Urothelium cell line (cell line): Measurements from ENCODE around the gene AGR3.
"Not testable (repeated sequence)": the region's sequence is repeated elsewhere in the genome, so short reads cannot be mapped to it uniquely, and the experiment has no call there.

Experiments used
- DNase-seq: peaks from one replicate; pipeline ENCODE4 v3.0.0; 2011; ENCODE audit warnings: low spot score, mixed read lengths
- FAIRE-seq: peaks from 2 replicates; lab custom pipeline; 2011; peaks lifted over from hg19 to GRCh38; lab: Jason Lieb, UNC

Gene AGR3

DNA sequence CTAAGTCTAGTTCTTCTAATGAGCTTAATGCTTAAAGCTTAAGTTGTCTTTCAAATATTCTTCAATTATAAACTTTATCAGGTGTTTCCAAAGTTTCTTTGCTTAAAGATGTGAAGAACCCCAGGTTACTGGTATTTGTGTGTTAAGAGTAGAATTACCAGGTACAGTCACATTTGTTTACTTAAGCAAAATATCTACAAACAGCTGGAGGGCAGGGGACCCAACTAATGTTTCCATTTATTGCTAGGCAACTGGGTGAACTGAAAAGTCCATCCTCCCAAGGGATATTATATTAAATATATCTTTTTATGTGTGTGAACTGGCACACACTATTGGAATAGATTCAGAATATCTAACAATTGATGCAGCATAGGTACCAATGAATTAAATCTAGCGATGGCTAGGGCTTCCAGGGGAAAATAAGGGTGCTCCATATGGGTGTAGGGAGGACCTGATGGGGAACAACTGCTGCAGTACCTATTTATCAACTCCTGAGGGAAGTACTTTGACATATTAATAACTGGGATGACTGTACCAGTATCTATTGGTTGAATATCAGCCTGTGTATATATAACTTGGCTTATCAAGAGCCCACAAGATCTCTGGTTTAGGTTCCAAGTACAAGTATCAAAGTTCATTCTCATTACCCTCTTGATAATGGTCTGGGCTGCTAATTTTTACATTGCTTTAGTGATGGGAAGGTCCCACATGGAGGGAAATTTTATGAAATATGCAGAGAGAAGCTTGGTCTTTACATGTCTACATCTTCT is 10.3 kb upstream of the AGR3 start:
- FAIRE-seq (no peak), DNase-seq (no peak)

DNA sequence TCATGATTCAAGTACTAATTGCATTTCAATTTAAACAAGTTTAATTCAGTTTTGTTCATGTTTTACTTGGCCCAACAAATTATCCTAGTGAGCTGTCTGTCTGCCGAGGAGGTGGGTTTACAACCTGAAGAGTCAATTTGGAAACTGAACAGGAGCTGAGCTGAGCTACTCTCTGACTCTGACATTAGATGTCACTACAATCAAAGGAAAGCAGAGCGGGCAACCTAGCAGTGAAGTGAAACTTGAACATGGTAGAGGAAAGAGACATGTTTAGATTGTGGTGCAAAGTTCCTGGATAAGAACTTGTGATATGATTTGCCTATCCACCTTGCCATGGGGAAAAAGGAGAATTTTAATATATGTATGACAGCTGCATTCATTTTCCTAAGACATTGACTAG is 9.6 kb upstream of the AGR3 start:
- no peak for FAIRE-seq
- DNase-seq = peak; percentile 27

- DNase-seq (peak; percentile 8), FAIRE-seq (no peak)
Observed at GRCh38 chr7:16889851-16890415, 8.2 kb upstream of the AGR3 start.

GRCh38 chr7:16889305-16889704 is 7.5 kb upstream of the AGR3 start:
- no peak for DNase-seq
- FAIRE-seq = no peak

- no peak for FAIRE-seq
- DNase-seq = no peak
Observed at GRCh38 chr7:16883918-16884317, 2.1 kb upstream of the AGR3 start.

DNA sequence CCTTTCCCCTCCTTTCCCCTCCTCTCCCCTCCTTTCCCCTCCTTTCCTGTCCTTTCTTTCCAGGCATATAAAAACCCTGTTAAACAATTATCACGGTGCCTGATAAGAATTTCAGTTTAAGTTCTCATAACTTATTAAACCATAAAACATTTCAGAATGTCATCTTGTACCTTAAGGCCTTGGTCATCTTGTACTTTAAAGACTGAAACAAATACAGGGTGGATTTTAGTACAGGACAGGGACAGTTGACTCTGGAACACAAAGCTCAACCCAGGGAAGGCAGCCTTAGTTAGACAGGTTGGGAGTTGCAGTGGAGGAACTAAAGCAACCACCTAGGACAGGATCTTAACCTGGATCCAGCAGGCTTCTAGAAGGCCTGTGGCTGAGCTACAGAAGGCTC is 1.2 kb downstream of the AGR3 start:
- no peak for FAIRE-seq
- no peak for DNase-seq

DNA sequence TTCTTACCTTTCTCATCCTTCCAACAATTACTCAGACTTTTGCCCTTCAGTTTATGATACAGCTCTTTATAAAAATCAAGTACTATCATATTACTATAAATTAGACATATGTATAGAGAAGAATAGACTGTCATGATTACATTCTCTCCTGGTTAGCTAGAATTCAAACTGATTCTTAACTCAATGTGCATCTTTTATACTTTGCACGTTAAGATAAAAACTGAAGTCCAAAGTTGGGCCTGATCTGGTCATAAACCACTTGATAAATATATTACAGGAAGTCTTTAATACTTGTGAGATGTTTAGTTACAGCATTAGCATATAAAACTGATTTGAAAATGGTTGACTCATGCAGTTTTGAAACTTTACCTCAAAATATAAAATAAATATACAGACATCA is 2.6 kb downstream of the AGR3 start:
- DNase-seq = no peak
- FAIRE-seq = no peak

DNA sequence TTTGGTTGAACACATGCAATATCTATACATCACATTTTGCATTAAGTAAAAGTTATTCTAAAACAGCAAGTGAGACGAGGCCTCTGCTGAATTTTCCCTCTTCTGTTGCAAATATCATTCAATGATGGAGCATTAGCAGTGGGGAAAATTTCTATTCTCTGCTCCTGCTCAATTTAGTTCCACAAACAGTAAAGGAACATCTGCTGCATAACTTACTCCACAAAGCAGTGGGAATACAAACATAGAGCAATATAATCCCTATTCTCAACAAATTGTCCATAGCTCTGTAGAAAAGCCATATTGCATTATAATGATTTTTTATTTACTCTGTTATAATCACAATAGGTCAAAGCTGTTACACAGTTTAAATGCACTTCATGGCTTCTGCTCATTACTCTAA is 5.9 kb downstream of the AGR3 start:
- DNase-seq = no peak
- FAIRE-seq = no peak

- FAIRE-seq = no peak
- DNase-seq = no peak
Observed at GRCh38 chr7:16874066-16874465, 7.7 kb downstream of the AGR3 start.

- no peak for DNase-seq
- FAIRE-seq = no peak
Observed at GRCh38 chr7:16867328-16867727, 14.5 kb downstream of the AGR3 start.

DNA sequence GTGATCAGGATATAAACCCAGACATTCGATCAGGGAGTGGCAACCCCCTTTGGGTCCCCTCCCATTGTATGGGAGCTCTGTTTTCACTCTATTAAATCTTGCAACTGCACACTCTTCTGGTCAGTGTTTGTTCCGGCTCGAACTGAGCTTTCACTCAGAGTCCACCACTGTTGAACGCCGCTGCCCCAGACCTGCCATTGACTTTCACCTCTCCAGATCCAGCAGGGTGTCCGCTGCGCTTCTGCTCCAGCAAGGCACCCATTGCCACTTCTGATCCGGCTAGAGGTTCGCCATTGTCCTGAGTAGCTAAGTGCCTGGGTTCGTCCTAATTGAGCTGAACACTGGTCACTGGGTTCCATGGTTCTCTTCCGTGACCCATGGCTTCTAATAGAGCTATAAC is 28.6 kb downstream of the AGR3 start:
- FAIRE-seq, DNase-seq: not testable (repeated sequence)

DNA sequence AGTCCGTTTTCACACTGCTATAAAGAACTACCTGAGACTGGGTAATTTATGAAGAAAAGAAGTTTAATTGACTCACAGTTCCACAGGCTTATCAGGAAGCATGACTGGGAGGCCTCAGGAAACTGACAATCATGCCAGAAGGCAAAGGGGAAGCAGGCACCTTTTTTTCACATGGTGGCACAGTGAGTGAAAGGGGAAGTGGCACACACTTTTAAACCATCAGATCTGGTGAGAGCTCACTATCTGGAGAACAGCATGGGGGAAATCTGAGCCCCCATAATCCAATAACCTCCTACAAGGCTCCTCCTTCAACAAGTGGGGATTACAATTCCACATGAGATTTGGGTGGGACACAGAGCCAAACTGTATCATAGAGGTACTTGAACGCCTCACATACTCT is 30.0 kb downstream of the AGR3 start:
- DNase-seq (no peak), FAIRE-seq (peak; percentile 20)

- FAIRE-seq (no peak), DNase-seq (no peak)
Observed at GRCh38 chr7:16850614-16851466, 30.9 kb downstream of the AGR3 start.

DNA sequence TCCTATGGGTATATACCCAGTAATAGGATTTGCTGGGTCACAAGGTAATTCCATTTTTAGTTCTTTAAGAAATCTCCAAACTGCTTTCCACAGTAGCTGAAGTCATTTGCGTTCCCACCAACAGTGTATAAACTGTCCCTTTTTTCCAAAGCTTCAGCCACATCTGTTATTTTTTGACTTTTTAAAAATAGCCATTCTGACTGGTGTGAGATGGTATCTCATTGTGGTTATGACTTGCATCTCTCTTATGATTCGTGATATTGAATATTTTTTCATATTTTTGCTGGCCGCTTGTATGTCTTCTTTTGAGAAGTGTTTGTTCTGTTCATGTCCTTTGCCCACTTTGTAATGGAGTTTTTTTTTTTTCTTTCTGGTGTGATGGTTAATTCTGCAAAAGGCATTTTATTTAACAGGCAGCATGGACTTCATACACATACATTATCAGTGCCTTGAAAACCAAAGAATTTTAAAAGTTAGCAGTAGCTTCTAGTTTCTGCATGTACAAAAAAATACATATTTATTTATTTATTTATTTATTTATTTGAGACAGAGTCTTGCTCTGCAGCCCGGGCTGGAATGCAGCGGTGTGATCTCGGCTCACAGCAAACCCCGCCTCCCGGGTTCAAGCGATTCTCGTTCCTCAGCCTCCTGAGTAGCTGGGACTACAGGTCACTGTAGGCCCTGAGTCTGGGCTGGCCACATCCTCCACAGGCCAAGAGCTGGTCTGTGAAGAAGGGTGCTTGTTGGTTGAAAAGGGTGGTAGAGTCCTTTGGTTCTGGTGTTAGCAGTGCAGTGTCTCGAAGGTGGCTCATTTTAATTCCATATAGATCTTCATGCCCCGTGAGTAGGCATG is 32.3 kb downstream of the AGR3 start:
- FAIRE-seq (no peak), DNase-seq (no peak)

GRCh38 chr7:16847381-16847860 is 34.4 kb downstream of the AGR3 start:
- FAIRE-seq (no peak), DNase-seq (peak; percentile 25)

- FAIRE-seq = no peak
- DNase-seq = no peak
Observed at GRCh38 chr7:16846601-16847165, 35.1 kb downstream of the AGR3 start.

DNA sequence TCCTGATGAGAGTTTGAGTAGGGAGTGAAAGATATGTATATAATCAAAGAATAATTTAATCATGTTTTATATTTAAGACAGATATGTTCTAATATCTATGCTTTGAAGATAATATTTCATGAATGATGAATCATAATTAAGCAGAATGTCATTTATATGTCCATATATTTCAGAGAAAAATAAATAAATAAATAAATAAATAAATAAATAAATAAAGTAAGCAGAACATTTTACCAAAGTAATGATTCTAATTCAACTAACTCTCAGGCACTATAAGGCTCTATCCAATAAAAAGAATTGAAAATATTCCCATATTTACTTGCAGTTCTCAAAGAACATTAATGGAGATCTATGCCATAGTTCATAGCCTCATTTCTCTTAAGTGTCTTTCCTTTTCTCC is 36.0 kb downstream of the AGR3 start:
- FAIRE-seq (no peak), DNase-seq (no peak)

DNA sequence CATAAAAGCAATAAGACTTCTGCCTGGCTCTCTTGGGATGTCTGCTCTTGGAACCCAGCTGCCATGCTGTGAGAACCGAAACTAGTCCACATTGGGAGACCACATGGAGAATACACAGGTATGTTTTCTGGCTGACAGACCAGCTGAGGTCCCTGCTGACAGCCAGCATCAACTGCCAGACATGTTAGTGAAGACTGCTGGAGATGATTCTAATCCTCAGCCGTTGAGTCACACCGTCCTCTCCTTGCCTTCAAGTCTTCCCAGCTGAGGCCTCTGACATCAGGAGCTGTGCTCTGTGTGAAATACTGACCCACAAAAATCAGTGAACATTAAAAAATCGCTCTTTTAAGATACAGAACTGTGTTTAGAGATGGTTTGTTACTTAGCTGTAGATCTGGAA is 40.1 kb downstream of the AGR3 start:
- DNase-seq = no peak
- FAIRE-seq = no peak

GRCh38 chr7:16840094-16840493 is 41.7 kb downstream of the AGR3 start:
- FAIRE-seq = no peak
- no peak for DNase-seq

DNA sequence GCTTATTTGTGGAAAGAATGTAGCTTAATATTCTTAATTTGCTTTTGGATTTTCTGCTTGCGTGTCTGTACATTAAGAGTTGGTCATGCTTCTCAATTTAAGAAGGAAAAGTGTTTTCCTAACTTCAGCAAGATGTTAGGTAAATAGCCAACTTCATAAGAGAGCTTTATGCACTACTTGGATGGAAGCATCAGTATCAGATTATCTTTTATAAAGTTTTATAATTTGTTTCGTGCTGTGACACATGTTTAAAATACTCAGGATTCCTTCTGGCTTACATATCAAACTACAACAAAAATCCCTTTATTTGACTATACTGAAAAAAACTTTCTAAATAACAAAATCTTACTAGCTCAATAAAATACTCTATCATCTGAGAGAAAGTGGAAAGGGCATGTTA is 42.1 kb downstream of the AGR3 start:
- no peak for DNase-seq
- no peak for FAIRE-seq
